Measurements from ENCODE around the gene LAMA2.

LAMA2 gene

GRCh38 chr6:128918886-128919285 lies 35.9 kb downstream of the LAMA2 start:
- no peak for DNase-seq

- no peak for DNase-seq
Measured at GRCh38 chr6:128919412-128920180, 36.7 kb downstream of the LAMA2 start.

GRCh38 chr6:128925765-128926164 lies 42.8 kb downstream of the LAMA2 start:
- DNase-seq, result no peak

GRCh38 chr6:128929869-128930268 lies 46.9 kb downstream of the LAMA2 start:
- no peak for DNase-seq

- no peak for DNase-seq
Measured at GRCh38 chr6:128930321-128930720, 47.4 kb downstream of the LAMA2 start.

- DNase-seq, result no peak
Measured at GRCh38 chr6:128932061-128932460, 49.1 kb downstream of the LAMA2 start.

GRCh38 chr6:128950864-128951263 lies 67.9 kb downstream of the LAMA2 start:
- DNase-seq, result no peak

GRCh38 chr6:128952902-128953301 lies 70.0 kb downstream of the LAMA2 start:
- DNase-seq, result no peak

- no peak for DNase-seq
Measured at GRCh38 chr6:128954308-128955043, 71.5 kb downstream of the LAMA2 start.

- no peak for DNase-seq
Measured at GRCh38 chr6:128963561-128963960, 80.6 kb downstream of the LAMA2 start.

- no peak for DNase-seq
Measured at GRCh38 chr6:128964233-128964755, 81.4 kb downstream of the LAMA2 start.

GRCh38 chr6:128964771-128965170 lies 81.8 kb downstream of the LAMA2 start:
- DNase-seq, result no peak

- DNase-seq, result no peak
Measured at GRCh38 chr6:128966934-128967333, 84.0 kb downstream of the LAMA2 start.

GRCh38 chr6:128979071-128979470 lies 96.1 kb downstream of the LAMA2 start:
- no peak for DNase-seq

GRCh38 chr6:128981716-128982115 lies 98.8 kb downstream of the LAMA2 start:
- DNase-seq, result no peak

- no peak for DNase-seq
Measured at GRCh38 chr6:128990360-128990759, 107.4 kb downstream of the LAMA2 start.

GRCh38 chr6:128990915-128991314 lies 108.0 kb downstream of the LAMA2 start:
- DNase-seq, result no peak

GRCh38 chr6:128993166-128993565 lies 110.2 kb downstream of the LAMA2 start:
- DNase-seq, result no peak

- DNase-seq, result no peak
Measured at GRCh38 chr6:128997880-128998279, 114.9 kb downstream of the LAMA2 start.

- DNase-seq, result peak; percentile 68 to 89
Measured at GRCh38 chr6:129006724-129007514, 124.0 kb downstream of the LAMA2 start.

GRCh38 chr6:129007701-129008373 lies 124.9 kb downstream of the LAMA2 start:
- DNase-seq, result no peak

GRCh38 chr6:129008591-129008990 lies 125.7 kb downstream of the LAMA2 start:
- no peak for DNase-seq

GRCh38 chr6:129009851-129010250 lies 126.9 kb downstream of the LAMA2 start:
- peak; percentile 83 to 96 for DNase-seq

Measured in NCI-H524 (cell line).